Retina (tissue), 1 donor: ENCODE data around the gene CSTPP1.
A peak's percentile ranks its signal among the peaks of the same experiment; 100 is the strongest.
"Not testable (repeated sequence)": the region's sequence is repeated elsewhere in the genome, so short reads cannot be mapped to it uniquely, and the experiment has no call there.

Experiments
- DNase-seq: peaks from one replicate; pipeline ENCODE4 v3.0.0-alpha.2; 2016

CSTPP1 gene

GRCh38 chr11:47185305-47186075 is 248.9 kb downstream of the CSTPP1 start:
- DNase-seq: peak; percentile 74

- peak; percentile 70 for DNase-seq
Observed at GRCh38 chr11:47186076-47186699, 249.6 kb downstream of the CSTPP1 start, which contains the start of gene PACSIN3. Gene PACSIN3, minus strand, starts transcription at chr11:47186434. Its CDS starts 3,707 bp downstream, at chr11:47182727.

- DNase-seq: peak; percentile 74
Observed at GRCh38 chr11:47186700-47187695, 250.4 kb downstream of the CSTPP1 start.

- no peak for DNase-seq
Observed at GRCh38 chr11:47187723-47188122, 251.2 kb downstream of the CSTPP1 start.

- DNase-seq: peak; percentile 77
Observed at GRCh38 chr11:47188259-47188658, 251.7 kb downstream of the CSTPP1 start.

- DNase-seq: no peak
Observed at GRCh38 chr11:47189100-47189834, 252.7 kb downstream of the CSTPP1 start.

GRCh38 chr11:47191137-47191536 is 254.6 kb downstream of the CSTPP1 start:
- DNase-seq: not testable (repeated sequence)

- no peak for DNase-seq
Observed at GRCh38 chr11:47192111-47192510, 255.6 kb downstream of the CSTPP1 start.

- DNase-seq: not testable (repeated sequence)
Observed at GRCh38 chr11:47198161-47198560, 261.6 kb downstream of the CSTPP1 start.

- no peak for DNase-seq
Observed at GRCh38 chr11:47201015-47201414, 264.5 kb downstream of the CSTPP1 start.

- no peak for DNase-seq
Observed at GRCh38 chr11:47202576-47202975, 266.0 kb downstream of the CSTPP1 start.

- DNase-seq: no peak
Observed at GRCh38 chr11:47204637-47204989, 268.1 kb downstream of the CSTPP1 start.

- DNase-seq: not testable (repeated sequence)
Observed at GRCh38 chr11:47206577-47206976, 270.0 kb downstream of the CSTPP1 start.

- no peak for DNase-seq
Observed at GRCh38 chr11:47207459-47207858, 270.9 kb downstream of the CSTPP1 start.

GRCh38 chr11:47208008-47208552 is 271.5 kb downstream of the CSTPP1 start:
- not testable (repeated sequence) for DNase-seq

- no peak for DNase-seq
Observed at GRCh38 chr11:47208628-47209027, 272.1 kb downstream of the CSTPP1 start.
